HL-60 (cell line): ENCODE data around the gene PLEKHA8.

Source experiments
- CTCF ChIP-seq: IDR thresholded peaks from one replicate; pipeline ENCODE4 v1.5.1; 2011; ENCODE audit warnings: low read length, control low read depth, inconsistent platforms; ENCODE audit not compliant: insufficient read depth
- GABPA ChIP-seq: IDR thresholded peaks from 2 replicates; pipeline ENCODE4 v1.6.1; 2012; ENCODE audit warnings: low read depth
- POLR2AphosphoS5 ChIP-seq: IDR thresholded peaks from 2 replicates; pipeline ENCODE4 v1.6.1; 2012; ENCODE audit warnings: low read depth
- REST ChIP-seq: IDR thresholded peaks from 2 replicates; pipeline ENCODE4 v1.6.1; 2012; ENCODE audit warnings: low read depth; ENCODE audit not compliant: insufficient replicate concordance
- SPI1 ChIP-seq: IDR thresholded peaks from 2 replicates; pipeline ENCODE4 v1.6.1; 2012; ENCODE audit warnings: low read depth, mild to moderate bottlenecking, borderline replicate concordance

- TF ChIP-seq CTCF (no peak), POLR2AphosphoS5 (no peak), GABPA (no peak), REST (no peak), SPI1 (0 out of 2 replicates have a peak, but pooled peaks have one; percentile 15)
These were observed 59.2 kb downstream of the PLEKHA8 start for GRCh38 chr7:30087371-30087770.
